Measurements from ENCODE around the gene SEC23IP.

- TF ChIP-seq CTCF (IDR thresholded peaks at IDR 0.05) (no peak), POLR2AphosphoS5 (IDR thresholded peaks at IDR 0.05; ENCODE audit: low read depth, low read length) (no peak), REST (IDR thresholded peaks at IDR 0.05; ENCODE audit: insufficient read depth in 1 of 2, low read depth in 2 of 2, low read length in 1 of 2) (no peak), SIN3A (IDR thresholded peaks at IDR 0.05; ENCODE audit: borderline replicate concordance, insufficient read depth, low read depth, low read length) (no peak)
Observed at GRCh38 chr10:119849031-119849789, 43.3 kb upstream of the SEC23IP start.
